ENCODE measurements around the gene LAMP5.

LAMP5 gene

GRCh38 chr20:9535449-9535848, 21.1 kb downstream of the LAMP5 start:
- no peak for DNase-seq

- DNase-seq: no peak
Observed at GRCh38 chr20:9543214-9543613, 28.8 kb downstream of the LAMP5 start.

GRCh38 chr20:9550283-9550682, 35.9 kb downstream of the LAMP5 start:
- no peak for DNase-seq

- DNase-seq: no peak
Observed at GRCh38 chr20:9550871-9551270, 36.5 kb downstream of the LAMP5 start.

- no peak for DNase-seq
Observed at GRCh38 chr20:9551808-9552550, 37.6 kb downstream of the LAMP5 start.

GRCh38 chr20:9555781-9556180, 41.4 kb downstream of the LAMP5 start:
- no peak for DNase-seq

- no peak for DNase-seq
Observed at GRCh38 chr20:9557411-9557810, 43.0 kb downstream of the LAMP5 start.

- no peak for DNase-seq
Observed at GRCh38 chr20:9565910-9566550, 51.6 kb downstream of the LAMP5 start.

GRCh38 chr20:9566977-9567376, 52.6 kb downstream of the LAMP5 start:
- DNase-seq: no peak

- no peak for DNase-seq
Observed at GRCh38 chr20:9570612-9571011, 56.2 kb downstream of the LAMP5 start.

GRCh38 chr20:9571783-9572182, 57.4 kb downstream of the LAMP5 start:
- DNase-seq: no peak

- no peak for DNase-seq
Observed at GRCh38 chr20:9572670-9573069, 58.3 kb downstream of the LAMP5 start.

GRCh38 chr20:9573335-9574151, 59.2 kb downstream of the LAMP5 start:
- no peak for DNase-seq

GRCh38 chr20:9574181-9574580, 59.8 kb downstream of the LAMP5 start:
- no peak for DNase-seq

- DNase-seq: no peak
Observed at GRCh38 chr20:9574776-9575175, 60.4 kb downstream of the LAMP5 start.

GRCh38 chr20:9575836-9576235, 61.4 kb downstream of the LAMP5 start:
- DNase-seq: no peak

GRCh38 chr20:9576695-9577094, 62.3 kb downstream of the LAMP5 start:
- no peak for DNase-seq

- DNase-seq: no peak
Observed at GRCh38 chr20:9577397-9577796, 63.0 kb downstream of the LAMP5 start.

- DNase-seq: no peak
Observed at GRCh38 chr20:9578594-9578993, 64.2 kb downstream of the LAMP5 start.
